ENCODE measurements around the gene SLC38A3. TPM values are rescaled to one million over a fixed set of nuclear protein-coding genes. Genes with fewer than 3 reads are reported as not detected.

SLC38A3 gene
- total and polyA plus RNA-seq, 9 of the 15 experiments (the other 6 are each of a cell fraction or from before 2014, with no cell fraction given), result 0.09 to 0.38 (median 0.16) TPM; not detected in 6

DNA sequence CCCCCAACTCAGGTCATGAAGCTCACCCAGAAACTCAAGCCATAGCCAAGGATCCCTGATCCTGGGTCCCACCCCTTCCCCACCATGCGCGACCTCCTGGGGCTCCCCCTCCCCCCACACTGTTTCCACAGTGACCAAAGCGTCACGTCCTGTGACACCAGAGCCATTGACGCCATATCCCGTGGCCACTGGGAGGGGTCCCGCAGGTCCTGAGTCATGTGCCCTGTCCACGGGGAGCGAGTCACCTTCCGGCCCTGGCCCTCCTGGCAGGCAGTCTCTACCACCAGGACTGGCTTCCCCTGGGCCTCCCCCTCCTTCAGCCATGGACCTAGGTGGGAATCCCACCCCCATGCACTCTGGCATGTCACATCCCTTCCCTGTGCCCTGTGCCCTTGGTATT lies 34.4 kb upstream of the SLC38A3 start (continued):
- TF ChIP-seq SNRNP70 (optimal IDR thresholded peaks at IDR 0.05; ENCODE audit: low read depth, low read length) (no peak), ZNF655 (CRISPR knock-in tag; IDR thresholded peaks at IDR 0.05) (no peak), L3MBTL2 (IDR thresholded peaks at IDR 0.05) (peak; percentile 64; the same call in 1 of the 2 replicates), ATF6 (CRISPR knock-in tag; IDR thresholded peaks at IDR 0.05) (no peak), BRF1 (IDR thresholded peaks at IDR 0.05; ENCODE audit: borderline replicate concordance, extremely low read depth, insufficient read length) (no peak), NCOA1 (IDR thresholded peaks at IDR 0.05; ENCODE audit: low read depth) (no peak), POLR2AphosphoS5 (IDR thresholded peaks at IDR 0.05; ENCODE audit: control insufficient read depth, insufficient read depth, low read depth, low read length) (no peak), TCFL5 (CRISPR knock-in tag; conservative IDR thresholded peaks at IDR 0.05) (no peak), CHD2 (IDR thresholded peaks at IDR 0.05; ENCODE audit: low read depth, low read length) (no peak), ZNF695 (CRISPR knock-in tag; IDR thresholded peaks at IDR 0.05) (no peak), ZSCAN32 (CRISPR knock-in tag; IDR thresholded peaks at IDR 0.05) (no peak), VEZF1 (CRISPR knock-in tag; IDR thresholded peaks at IDR 0.05) (peak; percentile 28; the same call in 1 of the 2 replicates), GABPB2 (CRISPR knock-in tag; conservative IDR thresholded peaks at IDR 0.05) (no peak), GABPA (tag; conservative IDR thresholded peaks at IDR 0.05; ENCODE audit: low read depth) (peak; percentile 72), SREBF1 (IDR thresholded peaks at IDR 0.05; ENCODE audit: borderline replicate concordance, low read depth, low read length) (no peak), CBX3 (IDR thresholded peaks at IDR 0.05; ENCODE audit: borderline replicate concordance in 1 of 2, low read length in 2 of 2) (no peak), ETS2 (tag; IDR thresholded peaks at IDR 0.05; ENCODE audit: borderline replicate concordance, poor library complexity, severe bottlenecking) (no peak), ZNF586 (CRISPR knock-in tag; conservative IDR thresholded peaks at IDR 0.05) (no peak), ZFP36 (IDR thresholded peaks at IDR 0.05; ENCODE audit: low read depth, low read length, partially characterized antibody) (no peak), SUPT5H (IDR thresholded peaks at IDR 0.05) (no peak), CREB1 (IDR thresholded peaks at IDR 0.05) (peak; percentile 63), CREB1 (CRISPR knock-in tag; IDR thresholded peaks at IDR 0.05) (no peak)
- TF ChIP-seq, protein P1, sequence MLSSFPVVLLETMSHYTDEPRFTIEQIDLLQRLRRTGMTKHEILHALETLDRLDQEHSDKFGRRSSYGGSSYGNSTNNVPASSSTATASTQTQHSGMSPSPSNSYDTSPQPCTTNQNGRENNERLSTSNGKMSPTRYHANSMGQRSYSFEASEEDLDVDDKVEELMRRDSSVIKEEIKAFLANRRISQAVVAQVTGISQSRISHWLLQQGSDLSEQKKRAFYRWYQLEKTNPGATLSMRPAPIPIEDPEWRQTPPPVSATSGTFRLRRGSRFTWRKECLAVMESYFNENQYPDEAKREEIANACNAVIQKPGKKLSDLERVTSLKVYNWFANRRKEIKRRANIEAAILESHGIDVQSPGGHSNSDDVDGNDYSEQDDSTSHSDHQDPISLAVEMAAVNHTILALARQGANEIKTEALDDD (IDR thresholded peaks at IDR 0.05), result no peak

All from K562 (cell line).